Hepatocyte (in vitro differentiated cells): ENCODE data around the gene SPRYD7. TPM values are rescaled to one million over a fixed set of nuclear protein-coding genes. Genes with fewer than 3 reads are reported as not detected.

ENCODE experiments used
- DNase-seq: peaks from one replicate; pipeline ENCODE4 v3.0.0-alpha.2; 2016; ENCODE audit warnings: low spot score
- H2AFZ ChIP-seq: fragments of 200-600 bp; sonication (generic); 2 replicates; pipeline ENCODE4 v1.6.0; 2016; ENCODE audit warnings: antibody characterized with exemption, mild to moderate bottlenecking
- H3K27ac ChIP-seq: fragments of 200-600 bp; sonication (generic); 2 replicates; pipeline ENCODE4 v1.5.1; 2016; ENCODE audit warnings: mild to moderate bottlenecking
- H3K27me3 ChIP-seq: fragments of 200-600 bp; sonication (generic); 2 replicates; pipeline ENCODE4 v1.6.1; 2016
- H3K36me3 ChIP-seq: fragments of 200-600 bp; sonication (generic); replicated peaks from 2 replicates; pipeline ENCODE4 v1.5.1; 2016; ENCODE audit warnings: low read depth; ENCODE audit not compliant: insufficient read depth
- H3K4me1 ChIP-seq: fragments of 200-600 bp; sonication (generic); 2 replicates; pipeline ENCODE4 v1.5.1; 2016; ENCODE audit warnings: mild to moderate bottlenecking, moderate library complexity; ENCODE audit not compliant: insufficient read depth
- H3K4me2 ChIP-seq: fragments of 200-600 bp; sonication (generic); 2 replicates; pipeline ENCODE4 v1.6.0; 2016
- H3K4me3 ChIP-seq: fragments of 200-600 bp; sonication (generic); 2 replicates; pipeline ENCODE4 v1.5.1; 2016; ENCODE audit warnings: mild to moderate bottlenecking
- H3K79me2 ChIP-seq: fragments of 200-600 bp; sonication (generic); 2 replicates; pipeline ENCODE4 v1.6.0; 2017; ENCODE audit warnings: mild to moderate bottlenecking
- H3K9me2 ChIP-seq: fragments of 200-600 bp; sonication (generic); replicated peaks from 2 replicates; pipeline ENCODE4 v1.6.0; 2017; ENCODE audit warnings: mild to moderate bottlenecking; ENCODE audit not compliant: insufficient read depth
- H3K9me3 ChIP-seq: fragments of 200-600 bp; sonication (generic); 2 replicates; pipeline ENCODE4 v1.5.1; 2016; ENCODE audit warnings: low read depth, mild to moderate bottlenecking
- H4K20me1 ChIP-seq: fragments of 200-600 bp; sonication (generic); 2 replicates; pipeline ENCODE4 v1.6.0; 2016; ENCODE audit warnings: mild to moderate bottlenecking; ENCODE audit not compliant: insufficient read depth, poor library complexity, severe bottlenecking
- EZH2 ChIP-seq: fragments of 200-600 bp; sonication (generic); IDR thresholded peaks from 2 replicates; pipeline ENCODE4 v1.6.1; 2016; ENCODE audit warnings: antibody characterized with exemption, mild to moderate bottlenecking, borderline replicate concordance
- EZH2phosphoT487 ChIP-seq: fragments of 200-600 bp; sonication (generic); IDR thresholded peaks from one replicate; pipeline ENCODE4 v1.6.1; 2018; ENCODE audit warnings: antibody characterized with exemption, mild to moderate bottlenecking, low read depth, moderate library complexity; ENCODE audit not compliant: unreplicated experiment, severe bottlenecking
- WGBS: methylation state at CpG from one replicate; pipeline ENCODE4 v1.1.6; 2016; ENCODE audit warnings: low lambda C conversion rate; ENCODE audit errors: missing lambda C conversion rate; 5-methylcytosine and 5-hydroxymethylcytosine counted together
- polyA plus RNA-seq: library from polyadenylated mRNA; unstranded; fragments of >200 nt; fragmentation: Nextera tagmentation; extraction: Ambion mirVana; gene quantifications from 2 replicates; pipeline ENCODE4 v1.2.1, GENCODE V29; 2016
- total RNA-seq: library from RNA; depleted of rRNA; stranded (reverse); fragments of >200 nt; gene quantifications from 2 replicates; pipeline ENCODE4 v1.2.3, GENCODE V29; 2014
- TF ChIP-seq, protein P1 (sequence below): fragments of 200-600 bp; sonication (generic); IDR thresholded peaks from 2 replicates; pipeline ENCODE4 v1.5.1; 2016; ENCODE audit warnings: antibody characterized with exemption, mild to moderate bottlenecking; ENCODE audit not compliant: poor library complexity

The SPRYD7 gene
- total and polyA plus RNA-seq, 2 experiments from 2014 or later = 10.3 to 15.9 TPM

DNA sequence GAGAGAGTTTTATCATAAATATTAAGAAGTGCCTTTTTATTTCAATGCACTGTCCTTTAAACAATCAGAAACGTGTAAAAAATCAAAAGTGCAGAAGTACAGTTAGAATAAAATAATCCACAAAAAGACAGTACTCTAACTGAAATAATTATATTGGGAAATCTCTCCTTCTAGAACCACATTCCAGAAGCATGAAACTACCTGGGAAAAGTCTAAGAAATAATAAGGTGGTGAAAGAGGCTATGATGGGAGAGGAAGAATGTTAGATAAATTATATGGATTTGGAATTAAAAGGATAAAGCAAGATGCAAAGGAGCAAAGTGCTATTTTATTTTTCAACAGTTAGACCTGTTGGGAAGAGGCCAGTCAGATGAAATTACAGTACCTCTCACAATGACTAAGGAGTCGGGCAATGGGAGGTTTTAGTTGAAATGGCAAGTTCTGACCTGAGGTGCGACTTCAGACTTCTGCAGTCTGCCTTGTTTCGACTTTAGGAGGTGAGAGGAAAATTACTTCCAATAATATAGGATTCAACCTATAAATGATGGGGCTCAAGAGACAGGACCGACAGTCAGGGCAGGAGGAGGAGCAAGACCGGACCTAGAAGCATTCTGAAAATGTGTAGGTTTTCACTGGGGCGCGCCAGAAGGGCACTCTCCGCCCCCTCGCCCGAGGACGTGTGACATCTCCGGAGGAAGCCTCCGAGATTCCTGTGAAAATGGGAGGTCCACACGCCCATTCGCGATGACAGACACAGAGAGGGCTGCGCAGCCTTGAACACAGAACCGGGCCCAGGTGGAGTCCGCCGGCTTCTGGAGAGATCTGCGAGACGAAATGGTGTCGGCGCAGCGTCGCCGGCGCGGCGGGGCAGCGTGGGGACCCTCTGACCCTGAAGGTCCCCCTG lies 717 bp downstream of the SPRYD7 start:
- H2AFZ ChIP-seq = peak overlapping the region; percentile 85
- H3K9me3 ChIP-seq = no peaks in the 10 kb centered on the region
- no peaks in the 10 kb centered on the region for H3K9me2 ChIP-seq
- H3K27me3 ChIP-seq = no peaks in the 10 kb centered on the region
- peaks cover 10% of the 10 kb centered on the region for H3K4me1 ChIP-seq
- peak overlapping the region; percentile 63 for H3K4me3 ChIP-seq
- H3K36me3 ChIP-seq = no peaks in the 10 kb centered on the region
- H3K79me2 ChIP-seq = peaks cover 42% of the 10 kb centered on the region
- TF ChIP-seq EZH2phosphoT487 = no peak
- TF ChIP-seq, protein P1, sequence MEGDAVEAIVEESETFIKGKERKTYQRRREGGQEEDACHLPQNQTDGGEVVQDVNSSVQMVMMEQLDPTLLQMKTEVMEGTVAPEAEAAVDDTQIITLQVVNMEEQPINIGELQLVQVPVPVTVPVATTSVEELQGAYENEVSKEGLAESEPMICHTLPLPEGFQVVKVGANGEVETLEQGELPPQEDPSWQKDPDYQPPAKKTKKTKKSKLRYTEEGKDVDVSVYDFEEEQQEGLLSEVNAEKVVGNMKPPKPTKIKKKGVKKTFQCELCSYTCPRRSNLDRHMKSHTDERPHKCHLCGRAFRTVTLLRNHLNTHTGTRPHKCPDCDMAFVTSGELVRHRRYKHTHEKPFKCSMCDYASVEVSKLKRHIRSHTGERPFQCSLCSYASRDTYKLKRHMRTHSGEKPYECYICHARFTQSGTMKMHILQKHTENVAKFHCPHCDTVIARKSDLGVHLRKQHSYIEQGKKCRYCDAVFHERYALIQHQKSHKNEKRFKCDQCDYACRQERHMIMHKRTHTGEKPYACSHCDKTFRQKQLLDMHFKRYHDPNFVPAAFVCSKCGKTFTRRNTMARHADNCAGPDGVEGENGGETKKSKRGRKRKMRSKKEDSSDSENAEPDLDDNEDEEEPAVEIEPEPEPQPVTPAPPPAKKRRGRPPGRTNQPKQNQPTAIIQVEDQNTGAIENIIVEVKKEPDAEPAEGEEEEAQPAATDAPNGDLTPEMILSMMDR = no peak
- TF ChIP-seq EZH2 = no peak
- WGBS = 3% methylated on average over 32 of the region's 32 CpGs
- H3K4me2 ChIP-seq = peak overlapping the region; percentile 84
- peak overlapping the region; percentile 82 for H3K27ac ChIP-seq
- peak; percentile 60 for DNase-seq
- H4K20me1 ChIP-seq = no peaks in the 10 kb centered on the region

DNA sequence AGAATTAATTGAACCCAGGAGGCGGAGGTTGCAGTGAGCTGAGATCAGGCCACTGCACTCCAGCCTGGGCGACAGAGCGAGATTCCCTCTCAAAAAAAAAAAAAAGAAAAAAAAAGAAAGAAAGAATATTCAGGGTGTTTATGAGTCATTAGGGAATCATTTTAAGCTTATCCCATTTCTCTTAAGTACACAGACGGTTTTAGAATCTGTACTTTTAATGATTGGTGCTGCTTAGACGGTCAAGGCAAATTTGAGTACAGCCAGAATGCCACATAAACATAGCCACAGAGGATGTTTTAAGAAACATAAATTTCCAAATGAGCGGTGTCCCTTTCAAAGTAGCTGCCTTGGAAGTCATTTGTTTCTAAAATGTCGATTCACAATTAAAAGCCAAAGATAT lies 2.6 kb downstream of the SPRYD7 start:
- no peaks in the 10 kb centered on the region for H3K9me2 ChIP-seq
- H3K27ac ChIP-seq = no peak overlapping the region
- H2AFZ ChIP-seq = no peak overlapping the region
- no peak overlapping the region for H3K4me3 ChIP-seq
- no peaks in the 10 kb centered on the region for H4K20me1 ChIP-seq
- no peaks in the 10 kb centered on the region for H3K9me3 ChIP-seq
- H3K4me2 ChIP-seq = peak overlapping the region; percentile 7
- TF ChIP-seq, protein P1 = no peak
- TF ChIP-seq EZH2 = no peak
- no peak for TF ChIP-seq EZH2phosphoT487
- peaks cover 4% of the 10 kb centered on the region for H3K4me1 ChIP-seq
- H3K79me2 ChIP-seq = peaks cover 42% of the 10 kb centered on the region
- WGBS = 94% methylated on average over 7 of the region's 7 CpGs
- no peaks in the 10 kb centered on the region for H3K36me3 ChIP-seq
- DNase-seq = no peak
- H3K27me3 ChIP-seq = no peaks in the 10 kb centered on the region

DNA sequence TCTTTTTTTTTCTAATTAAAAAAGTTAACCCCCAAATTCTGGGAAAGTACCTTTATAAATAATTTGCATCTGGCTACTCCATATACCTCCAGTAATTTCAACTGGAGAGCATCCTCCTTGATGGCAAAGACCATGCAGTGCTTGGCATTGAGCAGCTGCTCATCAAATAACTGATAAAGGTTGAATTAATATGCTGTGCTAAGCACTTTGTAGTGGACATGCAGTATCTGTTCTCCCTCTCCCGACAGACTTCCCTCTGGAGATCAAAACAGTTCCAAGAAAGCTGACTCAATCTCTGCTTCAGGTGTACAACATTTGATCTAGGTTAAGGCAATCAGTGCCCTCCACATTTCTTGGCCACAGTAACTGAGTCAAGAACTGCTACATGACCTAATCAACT lies 3.3 kb downstream of the SPRYD7 start:
- no peak for DNase-seq
- Histone ChIP-seq H3K79me2 (peaks cover 42% of the 10 kb centered on the region), H4K20me1 (no peaks in the 10 kb centered on the region), H2AFZ (no peak overlapping the region), H3K9me2 (no peaks in the 10 kb centered on the region), H3K4me1 (peaks cover 4% of the 10 kb centered on the region), H3K4me2 (no peak overlapping the region), H3K9me3 (no peaks in the 10 kb centered on the region), H3K27ac (no peak overlapping the region), H3K27me3 (no peaks in the 10 kb centered on the region), H3K36me3 (no peaks in the 10 kb centered on the region), H3K4me3 (no peak overlapping the region)
- 50% methylated on average over 1 of the region's 1 CpG for WGBS
- TF ChIP-seq, protein P1 = no peak
- TF ChIP-seq EZH2phosphoT487 (no peak), EZH2 (no peak)
